Neural progenitor cell (in vitro differentiated cells): Measurements from ENCODE around the gene NGB.

Experiments used
- CTCF ChIP-seq: fragments of 200-600 bp; sonication (generic); IDR thresholded peaks from 2 replicates; pipeline ENCODE4 v1.5.1; 2017; ENCODE audit warnings: antibody characterized with exemption, mild to moderate bottlenecking
- EZH2 ChIP-seq: fragments of 200-600 bp; sonication (generic); IDR thresholded peaks from 2 replicates; pipeline ENCODE4 v1.6.1; 2017; ENCODE audit warnings: antibody characterized with exemption, mild to moderate bottlenecking, moderate library complexity
- EZH2phosphoT487 ChIP-seq: fragments of 200-600 bp; sonication (generic); IDR thresholded peaks from 2 replicates; pipeline ENCODE4 v1.6.1; 2017; ENCODE audit warnings: antibody characterized with exemption

GRCh38 chr14:77246784-77247183 lies 24.2 kb downstream of the NGB start:
- no peak for TF ChIP-seq EZH2phosphoT487
- TF ChIP-seq EZH2 = no peak
- no peak for TF ChIP-seq CTCF
